ENCODE results near the gene COL4A1. TPM values are rescaled to one million over a fixed set of nuclear protein-coding genes. Genes with fewer than 3 reads are reported as not detected.

COL4A1 gene
- total RNA-seq, 2 experiments from 2014 or later = not detected

GRCh38 chr13:110224519-110224918 is 82.4 kb downstream of the COL4A1 start:
- ATAC-seq (ENCODE audit: low read depth) (no peak), DNase-seq (no peak)
- peaks cover 21% of the 10 kb centered on the region for H3K27me3 Mint-ChIP-seq
- no peak overlapping the region for H3K27ac Mint-ChIP-seq
- H3K36me3 Mint-ChIP-seq = no peaks in the 10 kb centered on the region
- POLR2A ChIA-PET = no interaction called here
- H3K9me3 Mint-ChIP-seq = no peaks in the 10 kb centered on the region
- H3K4me3 Mint-ChIP-seq = no peak overlapping the region
- no peaks in the 10 kb centered on the region for H3K4me1 Mint-ChIP-seq

- no peaks in the 10 kb centered on the region for H3K9me3 Mint-ChIP-seq
- H3K27me3 Mint-ChIP-seq = peaks cover 25% of the 10 kb centered on the region
- H3K4me3 Mint-ChIP-seq = no peak overlapping the region
- no peaks in the 10 kb centered on the region for H3K4me1 Mint-ChIP-seq
- POLR2A ChIA-PET = no interaction called here
- H3K36me3 Mint-ChIP-seq = no peaks in the 10 kb centered on the region
- no peak overlapping the region for H3K27ac Mint-ChIP-seq
- DNase-seq (no peak), ATAC-seq (ENCODE audit: low read depth) (peak; percentile 10)
Observed at GRCh38 chr13:110221406-110222117, 85.4 kb downstream of the COL4A1 start.

- H3K27ac Mint-ChIP-seq = no peak overlapping the region
- POLR2A ChIA-PET = no interaction called here
- DNase-seq = no peak
Observed at GRCh38 chr13:110220471-110220870, 86.5 kb downstream of the COL4A1 start.

GRCh38 chr13:110218581-110219201 is 88.3 kb downstream of the COL4A1 start:
- H3K27me3 Mint-ChIP-seq = peaks cover 23% of the 10 kb centered on the region
- POLR2A ChIA-PET = no interaction called here
- H3K4me3 Mint-ChIP-seq = no peak overlapping the region
- ATAC-seq (ENCODE audit: low read depth) (no peak), DNase-seq (no peak)
- no peak overlapping the region for H3K27ac Mint-ChIP-seq
- H3K4me1 Mint-ChIP-seq = no peaks in the 10 kb centered on the region
- H3K36me3 Mint-ChIP-seq = no peaks in the 10 kb centered on the region
- no peaks in the 10 kb centered on the region for H3K9me3 Mint-ChIP-seq

More at GRCh38 chr13:110220471-110220870, 86.5 kb downstream of the COL4A1 start:
- H3K9me3 Mint-ChIP-seq = no peaks in the 10 kb centered on the region
- H3K4me1 Mint-ChIP-seq = no peaks in the 10 kb centered on the region
- H3K36me3 Mint-ChIP-seq = no peaks in the 10 kb centered on the region
- peaks cover 23% of the 10 kb centered on the region for H3K27me3 Mint-ChIP-seq
- ATAC-seq (ENCODE audit: low read depth) = no peak
- H3K4me3 Mint-ChIP-seq = no peak overlapping the region

- H3K4me1 Mint-ChIP-seq = no peaks in the 10 kb centered on the region
- H3K36me3 Mint-ChIP-seq = no peaks in the 10 kb centered on the region
- no peak for DNase-seq
- no peaks in the 10 kb centered on the region for H3K9me3 Mint-ChIP-seq
- no peak for ATAC-seq (ENCODE audit: low read depth)
- no peak overlapping the region for H3K4me3 Mint-ChIP-seq
- H3K27ac Mint-ChIP-seq = no peak overlapping the region
- POLR2A ChIA-PET = no interaction called here
- H3K27me3 Mint-ChIP-seq = peaks cover 21% of the 10 kb centered on the region
Observed at GRCh38 chr13:110217811-110218210, 89.1 kb downstream of the COL4A1 start.

GRCh38 chr13:110217085-110217484 is 89.9 kb downstream of the COL4A1 start:
- DNase-seq (no peak), ATAC-seq (ENCODE audit: low read depth) (no peak)
- Mint-ChIP-seq H3K36me3 (no peaks in the 10 kb centered on the region), H3K4me3 (no peak overlapping the region), H3K9me3 (no peaks in the 10 kb centered on the region), H3K27me3 (peaks cover 23% of the 10 kb centered on the region), H3K27ac (no peak overlapping the region), H3K4me1 (no peaks in the 10 kb centered on the region)
- POLR2A ChIA-PET = no interaction called here

GRCh38 chr13:110216398-110217041 is 90.4 kb downstream of the COL4A1 start:
- Mint-ChIP-seq H3K36me3 (no peaks in the 10 kb centered on the region), H3K27ac (no peak overlapping the region), H3K27me3 (peaks cover 21% of the 10 kb centered on the region), H3K4me3 (no peak overlapping the region), H3K4me1 (no peaks in the 10 kb centered on the region), H3K9me3 (no peaks in the 10 kb centered on the region)
- DNase-seq = no peak
- no peak for ATAC-seq (ENCODE audit: low read depth)
- POLR2A ChIA-PET = no interaction called here

GRCh38 chr13:110216006-110216397 is 91.0 kb downstream of the COL4A1 start:
- H3K36me3 Mint-ChIP-seq = no peaks in the 10 kb centered on the region
- POLR2A ChIA-PET = no interaction called here
- no peaks in the 10 kb centered on the region for H3K4me1 Mint-ChIP-seq
- ATAC-seq (ENCODE audit: low read depth) (no peak), DNase-seq (no peak)
- peaks cover 19% of the 10 kb centered on the region for H3K27me3 Mint-ChIP-seq
- H3K9me3 Mint-ChIP-seq = no peaks in the 10 kb centered on the region
- H3K27ac Mint-ChIP-seq = no peak overlapping the region
- no peak overlapping the region for H3K4me3 Mint-ChIP-seq

GRCh38 chr13:110215606-110216005 is 91.4 kb downstream of the COL4A1 start:
- no peak for DNase-seq
- Mint-ChIP-seq H3K36me3 (no peaks in the 10 kb centered on the region), H3K4me3 (no peak overlapping the region), H3K27me3 (peaks cover 18% of the 10 kb centered on the region), H3K9me3 (no peaks in the 10 kb centered on the region), H3K4me1 (no peaks in the 10 kb centered on the region), H3K27ac (no peak overlapping the region)
- POLR2A ChIA-PET = no interaction called here
- no peak for ATAC-seq (ENCODE audit: low read depth)

- Mint-ChIP-seq H3K4me3 (no peak overlapping the region), H3K27me3 (peaks cover 16% of the 10 kb centered on the region), H3K27ac (no peak overlapping the region), H3K36me3 (no peaks in the 10 kb centered on the region), H3K4me1 (no peaks in the 10 kb centered on the region), H3K9me3 (no peaks in the 10 kb centered on the region)
- ATAC-seq (ENCODE audit: low read depth) (no peak), DNase-seq (no peak)
- POLR2A ChIA-PET = no interaction called here
Observed at GRCh38 chr13:110214637-110215036, 92.3 kb downstream of the COL4A1 start.

- H3K9me3 Mint-ChIP-seq = no peaks in the 10 kb centered on the region
- ATAC-seq (ENCODE audit: low read depth) = no peak
- no peak overlapping the region for H3K4me3 Mint-ChIP-seq
Observed at GRCh38 chr13:110213461-110214074, 93.4 kb downstream of the COL4A1 start.

GRCh38 chr13:110212529-110212928 is 94.4 kb downstream of the COL4A1 start:
- Mint-ChIP-seq H3K27me3 (peaks cover 7% of the 10 kb centered on the region), H3K36me3 (no peaks in the 10 kb centered on the region), H3K27ac (no peak overlapping the region), H3K4me1 (no peaks in the 10 kb centered on the region), H3K9me3 (no peaks in the 10 kb centered on the region), H3K4me3 (no peak overlapping the region)
- DNase-seq = no peak
- ATAC-seq (ENCODE audit: low read depth) = no peak
- POLR2A ChIA-PET = no interaction called here

More at GRCh38 chr13:110213461-110214074, 93.4 kb downstream of the COL4A1 start:
- DNase-seq = no peak
- H3K27me3 Mint-ChIP-seq = peaks cover 12% of the 10 kb centered on the region
- no peaks in the 10 kb centered on the region for H3K4me1 Mint-ChIP-seq
- H3K36me3 Mint-ChIP-seq = no peaks in the 10 kb centered on the region
- POLR2A ChIA-PET = no interaction called here
- H3K27ac Mint-ChIP-seq = no peak overlapping the region

- H3K4me3 Mint-ChIP-seq = no peak overlapping the region
- no peak for ATAC-seq (ENCODE audit: low read depth)
- no peak for DNase-seq
- no peak overlapping the region for H3K27ac Mint-ChIP-seq
- POLR2A ChIA-PET = no interaction called here
- H3K27me3 Mint-ChIP-seq = peaks cover 7% of the 10 kb centered on the region
- H3K4me1 Mint-ChIP-seq = no peaks in the 10 kb centered on the region
- no peaks in the 10 kb centered on the region for H3K36me3 Mint-ChIP-seq
- no peaks in the 10 kb centered on the region for H3K9me3 Mint-ChIP-seq
Observed at GRCh38 chr13:110211735-110212134, 95.2 kb downstream of the COL4A1 start.

GRCh38 chr13:110211046-110211445 is 95.9 kb downstream of the COL4A1 start:
- Mint-ChIP-seq H3K27me3 (peaks cover 7% of the 10 kb centered on the region), H3K36me3 (no peaks in the 10 kb centered on the region), H3K9me3 (no peaks in the 10 kb centered on the region), H3K4me3 (no peak overlapping the region), H3K27ac (no peak overlapping the region), H3K4me1 (no peaks in the 10 kb centered on the region)
- POLR2A ChIA-PET = no interaction called here
- DNase-seq (no peak), ATAC-seq (ENCODE audit: low read depth) (no peak)
